WTC11 (cell line): ENCODE measurements around the gene LANCL2. TPM values are rescaled to one million over a fixed set of nuclear protein-coding genes. Genes with fewer than 3 reads are reported as not detected.

Source experiments
- ATAC-seq: fragments of 200-7000 bp; cut with Tn5 transposase; 2 replicates; pipeline ENCODE4 v1.10.0; 2021; ENCODE audit warnings: mild to moderate bottlenecking, moderate library complexity
- CTCF ChIA-PET: fragments of 300-600 bp; sonication (Branson Sonifier 250); formaldehyde crosslinking; loops from one replicate; lab custom pipeline; 2021; ENCODE audit warnings: antibody characterized with exemption; lab: Charles Lee
- POLR2A ChIA-PET: fragments of 350-600 bp; sonication (Branson Sonifier 250); formaldehyde crosslinking; loops from one replicate; lab custom pipeline; 2021; ENCODE audit warnings: antibody characterized with exemption; lab: Charles Lee
- DNase-seq: peaks from one replicate; pipeline ENCODE4 v3.0.0; 2021; ENCODE audit warnings: low spot score
- H3K27ac Mint-ChIP-seq: 2 replicates; pipeline ENCODE4 v1.8.0; 2021; ENCODE audit warnings: mixed read lengths
- H3K27me3 Mint-ChIP-seq: 2 replicates; pipeline ENCODE4 v1.8.0; 2021; ENCODE audit warnings: low read depth, mild to moderate bottlenecking, moderate library complexity, mixed read lengths
- H3K36me3 Mint-ChIP-seq: 2 replicates; pipeline ENCODE4 v1.8.0; 2021; ENCODE audit warnings: mixed read lengths
- H3K4me1 Mint-ChIP-seq: 2 replicates; pipeline ENCODE4 v1.8.0; 2022; ENCODE audit warnings: mixed read lengths
- H3K4me3 Mint-ChIP-seq: 2 replicates; pipeline ENCODE4 v1.8.0; 2021; ENCODE audit warnings: mild to moderate bottlenecking, moderate library complexity, mixed read lengths
- H3K9me3 Mint-ChIP-seq: 2 replicates; pipeline ENCODE4 v1.8.0; 2021; ENCODE audit warnings: mixed read lengths
- ATF6 ChIP-seq: sonication (generic); formaldehyde crosslinking; IDR thresholded peaks from 2 replicates; pipeline ENCODE4 v1.8.1; 2023; ENCODE audit warnings: mild to moderate bottlenecking, missing genetic modification reagents
- CREM ChIP-seq: sonication (generic); formaldehyde crosslinking; IDR thresholded peaks from 2 replicates; pipeline ENCODE4 v1.8.1; 2022; ENCODE audit warnings: mild to moderate bottlenecking, missing genetic modification reagents, moderate library complexity
- E2F5 ChIP-seq: sonication (generic); formaldehyde crosslinking; IDR thresholded peaks from 2 replicates; pipeline ENCODE4 v1.8.1; 2022; ENCODE audit warnings: mild to moderate bottlenecking, moderate library complexity, missing genetic modification reagents
- ESRRA ChIP-seq: sonication (generic); formaldehyde crosslinking; IDR thresholded peaks from 2 replicates; pipeline ENCODE4 v1.8.1; 2022; ENCODE audit warnings: mild to moderate bottlenecking, missing genetic modification reagents, borderline replicate concordance
- ETV6 ChIP-seq: sonication (generic); formaldehyde crosslinking; IDR thresholded peaks from 2 replicates; pipeline ENCODE4 v1.8.1; 2022; ENCODE audit warnings: mild to moderate bottlenecking, missing genetic modification reagents
- FOXJ3 ChIP-seq: sonication (generic); formaldehyde crosslinking; IDR thresholded peaks from 2 replicates; pipeline ENCODE4 v1.9.0; 2021; ENCODE audit warnings: missing genetic modification reagents, mild to moderate bottlenecking, borderline replicate concordance
- NFATC4 ChIP-seq: fragments of 250-450 bp; sonication (Bioruptor Pico); IDR thresholded peaks from 2 replicates; pipeline ENCODE4 v1.9.0; 2021; ENCODE audit warnings: mild to moderate bottlenecking
- NR2C2 ChIP-seq: sonication (generic); formaldehyde crosslinking; IDR thresholded peaks from 2 replicates; pipeline ENCODE4 v1.8.0; 2022; ENCODE audit warnings: mild to moderate bottlenecking, missing genetic modification reagents
- SMAD3 ChIP-seq: sonication (generic); formaldehyde crosslinking; IDR thresholded peaks from 2 replicates; pipeline ENCODE4 v1.8.0; 2022; ENCODE audit warnings: missing genetic modification reagents, mild to moderate bottlenecking, borderline replicate concordance
- TCF7 ChIP-seq: sonication (generic); formaldehyde crosslinking; IDR thresholded peaks from 2 replicates; pipeline ENCODE4 v1.8.0; 2022; ENCODE audit warnings: mild to moderate bottlenecking, low read depth, missing genetic modification reagents, moderate library complexity
- TEAD1 ChIP-seq: sonication (generic); formaldehyde crosslinking; IDR thresholded peaks from 2 replicates; pipeline ENCODE4 v1.8.0; 2022; ENCODE audit warnings: mild to moderate bottlenecking, missing genetic modification reagents
- USF2 ChIP-seq: sonication (generic); formaldehyde crosslinking; IDR thresholded peaks from 2 replicates; pipeline ENCODE4 v1.8.1; 2023; ENCODE audit warnings: mild to moderate bottlenecking, missing genetic modification reagents, moderate library complexity
- ZNF512 ChIP-seq: sonication (generic); formaldehyde crosslinking; IDR thresholded peaks from 2 replicates; pipeline ENCODE4 v1.8.1; 2022; ENCODE audit warnings: missing genetic modification reagents, borderline replicate concordance
- total RNA-seq: library from RNA; stranded (reverse); gene quantifications from 3 replicates; pipeline ENCODE4 v1.2.3, GENCODE V29; 2021
- TF ChIP-seq, protein P1 (sequence below): fragments of 250-450 bp; sonication (Bioruptor Pico); IDR thresholded peaks from 2 replicates; pipeline ENCODE4 v1.9.0; 2021; ENCODE audit warnings: mild to moderate bottlenecking, borderline replicate concordance
- TF ChIP-seq, protein P2 (sequence below): sonication (generic); formaldehyde crosslinking; IDR thresholded peaks from 2 replicates; pipeline ENCODE4 v1.8.1; 2023; ENCODE audit warnings: mild to moderate bottlenecking, missing genetic modification reagents, borderline replicate concordance

The LANCL2 gene
- total RNA-seq, 1 experiment from 2014 or later, result 13.2 TPM

DNA sequence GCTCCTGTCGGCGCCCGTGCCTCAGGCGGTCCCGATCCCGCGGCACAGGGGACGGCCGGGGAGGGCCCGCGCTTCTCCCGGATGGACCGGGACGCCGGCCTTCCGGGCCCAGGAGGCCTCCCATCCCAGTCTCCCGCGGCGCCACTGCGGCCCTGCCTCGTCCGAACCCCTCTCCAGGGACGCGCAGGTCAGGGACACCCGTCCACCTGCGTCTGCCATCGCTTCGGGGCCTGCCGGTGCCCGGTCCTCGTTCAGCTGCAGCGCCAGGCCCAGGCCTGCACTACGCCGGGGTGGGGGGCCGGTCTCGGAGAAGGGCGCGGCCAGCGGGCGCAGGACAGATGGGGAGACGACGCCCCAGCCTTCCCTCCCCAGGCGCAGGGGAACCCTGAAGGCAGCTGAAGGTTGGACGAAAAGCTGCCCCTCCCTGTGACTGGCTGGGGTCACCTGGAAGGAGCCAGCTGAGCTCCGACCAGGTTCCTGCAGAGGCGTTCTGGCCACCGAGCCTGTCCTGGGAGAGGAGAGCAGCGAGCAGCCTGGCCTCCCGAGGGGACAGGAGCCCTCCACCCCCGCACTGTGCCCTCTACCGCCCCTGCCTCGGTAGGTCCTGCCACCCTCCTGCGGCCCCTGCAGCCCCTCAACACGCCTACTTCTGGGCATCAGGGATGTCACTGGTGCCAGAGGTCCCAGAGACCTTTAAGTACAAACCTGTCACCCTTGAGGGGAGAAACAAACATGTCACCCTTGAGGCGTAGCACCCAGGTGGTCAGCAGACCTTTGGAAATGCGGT lies 84.3 kb downstream of the LANCL2 start:
- TF ChIP-seq, protein P1, sequence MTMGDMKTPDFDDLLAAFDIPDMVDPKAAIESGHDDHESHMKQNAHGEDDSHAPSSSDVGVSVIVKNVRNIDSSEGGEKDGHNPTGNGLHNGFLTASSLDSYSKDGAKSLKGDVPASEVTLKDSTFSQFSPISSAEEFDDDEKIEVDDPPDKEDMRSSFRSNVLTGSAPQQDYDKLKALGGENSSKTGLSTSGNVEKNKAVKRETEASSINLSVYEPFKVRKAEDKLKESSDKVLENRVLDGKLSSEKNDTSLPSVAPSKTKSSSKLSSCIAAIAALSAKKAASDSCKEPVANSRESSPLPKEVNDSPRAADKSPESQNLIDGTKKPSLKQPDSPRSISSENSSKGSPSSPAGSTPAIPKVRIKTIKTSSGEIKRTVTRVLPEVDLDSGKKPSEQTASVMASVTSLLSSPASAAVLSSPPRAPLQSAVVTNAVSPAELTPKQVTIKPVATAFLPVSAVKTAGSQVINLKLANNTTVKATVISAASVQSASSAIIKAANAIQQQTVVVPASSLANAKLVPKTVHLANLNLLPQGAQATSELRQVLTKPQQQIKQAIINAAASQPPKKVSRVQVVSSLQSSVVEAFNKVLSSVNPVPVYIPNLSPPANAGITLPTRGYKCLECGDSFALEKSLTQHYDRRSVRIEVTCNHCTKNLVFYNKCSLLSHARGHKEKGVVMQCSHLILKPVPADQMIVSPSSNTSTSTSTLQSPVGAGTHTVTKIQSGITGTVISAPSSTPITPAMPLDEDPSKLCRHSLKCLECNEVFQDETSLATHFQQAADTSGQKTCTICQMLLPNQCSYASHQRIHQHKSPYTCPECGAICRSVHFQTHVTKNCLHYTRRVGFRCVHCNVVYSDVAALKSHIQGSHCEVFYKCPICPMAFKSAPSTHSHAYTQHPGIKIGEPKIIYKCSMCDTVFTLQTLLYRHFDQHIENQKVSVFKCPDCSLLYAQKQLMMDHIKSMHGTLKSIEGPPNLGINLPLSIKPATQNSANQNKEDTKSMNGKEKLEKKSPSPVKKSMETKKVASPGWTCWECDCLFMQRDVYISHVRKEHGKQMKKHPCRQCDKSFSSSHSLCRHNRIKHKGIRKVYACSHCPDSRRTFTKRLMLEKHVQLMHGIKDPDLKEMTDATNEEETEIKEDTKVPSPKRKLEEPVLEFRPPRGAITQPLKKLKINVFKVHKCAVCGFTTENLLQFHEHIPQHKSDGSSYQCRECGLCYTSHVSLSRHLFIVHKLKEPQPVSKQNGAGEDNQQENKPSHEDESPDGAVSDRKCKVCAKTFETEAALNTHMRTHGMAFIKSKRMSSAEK (CRISPR knock-in tag), result no peak
- TF ChIP-seq ATF6 (no peak), NFATC4 (CRISPR knock-in tag) (no peak), ZNF512 (CRISPR knock-in tag) (no peak), TCF7 (CRISPR knock-in tag) (no peak), E2F5 (CRISPR knock-in tag) (no peak)
- TF ChIP-seq, protein P2, sequence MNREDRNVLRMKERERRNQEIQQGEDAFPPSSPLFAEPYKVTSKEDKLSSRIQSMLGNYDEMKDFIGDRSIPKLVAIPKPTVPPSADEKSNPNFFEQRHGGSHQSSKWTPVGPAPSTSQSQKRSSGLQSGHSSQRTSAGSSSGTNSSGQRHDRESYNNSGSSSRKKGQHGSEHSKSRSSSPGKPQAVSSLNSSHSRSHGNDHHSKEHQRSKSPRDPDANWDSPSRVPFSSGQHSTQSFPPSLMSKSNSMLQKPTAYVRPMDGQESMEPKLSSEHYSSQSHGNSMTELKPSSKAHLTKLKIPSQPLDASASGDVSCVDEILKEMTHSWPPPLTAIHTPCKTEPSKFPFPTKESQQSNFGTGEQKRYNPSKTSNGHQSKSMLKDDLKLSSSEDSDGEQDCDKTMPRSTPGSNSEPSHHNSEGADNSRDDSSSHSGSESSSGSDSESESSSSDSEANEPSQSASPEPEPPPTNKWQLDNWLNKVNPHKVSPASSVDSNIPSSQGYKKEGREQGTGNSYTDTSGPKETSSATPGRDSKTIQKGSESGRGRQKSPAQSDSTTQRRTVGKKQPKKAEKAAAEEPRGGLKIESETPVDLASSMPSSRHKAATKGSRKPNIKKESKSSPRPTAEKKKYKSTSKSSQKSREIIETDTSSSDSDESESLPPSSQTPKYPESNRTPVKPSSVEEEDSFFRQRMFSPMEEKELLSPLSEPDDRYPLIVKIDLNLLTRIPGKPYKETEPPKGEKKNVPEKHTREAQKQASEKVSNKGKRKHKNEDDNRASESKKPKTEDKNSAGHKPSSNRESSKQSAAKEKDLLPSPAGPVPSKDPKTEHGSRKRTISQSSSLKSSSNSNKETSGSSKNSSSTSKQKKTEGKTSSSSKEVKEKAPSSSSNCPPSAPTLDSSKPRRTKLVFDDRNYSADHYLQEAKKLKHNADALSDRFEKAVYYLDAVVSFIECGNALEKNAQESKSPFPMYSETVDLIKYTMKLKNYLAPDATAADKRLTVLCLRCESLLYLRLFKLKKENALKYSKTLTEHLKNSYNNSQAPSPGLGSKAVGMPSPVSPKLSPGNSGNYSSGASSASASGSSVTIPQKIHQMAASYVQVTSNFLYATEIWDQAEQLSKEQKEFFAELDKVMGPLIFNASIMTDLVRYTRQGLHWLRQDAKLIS (CRISPR knock-in tag), result no peak
- ATAC-seq (peak; percentile 72), DNase-seq (no peak)
- Mint-ChIP-seq H3K36me3 (no peaks in the 10 kb centered on the region), H3K4me3 (no peak overlapping the region), H3K27me3 (no peaks in the 10 kb centered on the region; the same call in 1 of the 2 replicates), H3K4me1 (no peaks in the 10 kb centered on the region), H3K9me3 (no peaks in the 10 kb centered on the region), H3K27ac (no peak overlapping the region)
- ChIA-PET CTCF (no interaction called here), POLR2A (no interaction called here)

DNA sequence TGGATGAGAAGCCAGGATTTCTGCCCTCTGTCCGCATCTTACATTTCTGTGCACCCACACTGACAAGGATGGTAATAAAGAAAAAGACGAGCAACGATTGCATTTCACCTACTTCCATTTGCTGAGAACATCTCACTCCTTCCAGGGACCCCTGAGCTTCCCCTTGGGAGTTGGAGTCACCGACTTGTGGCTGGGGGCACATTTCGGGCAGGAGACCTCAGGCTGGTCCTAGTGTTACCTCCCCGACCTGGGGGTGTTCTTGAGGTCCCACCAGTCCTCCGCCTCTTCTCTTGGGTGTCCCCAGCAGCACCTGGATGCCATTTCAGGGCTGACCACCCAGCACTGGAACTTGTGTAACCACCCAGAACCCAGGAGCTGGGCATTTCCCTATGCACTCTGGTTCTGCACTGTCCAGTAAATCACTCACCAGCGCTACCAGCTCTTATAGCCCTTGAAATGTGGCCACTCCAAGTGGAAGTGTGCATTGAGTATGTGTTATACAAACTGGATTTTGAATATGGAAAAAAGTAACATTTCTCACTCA lies 84.9 kb downstream of the LANCL2 start:
- ATAC-seq, result no peak
- no peak for TF ChIP-seq USF2 (CRISPR knock-in tag)
- TF ChIP-seq ESRRA (CRISPR knock-in tag), result no peak
- TF ChIP-seq TEAD1, result no peak
- TF ChIP-seq FOXJ3 (CRISPR knock-in tag), result no peak
- no peak for TF ChIP-seq E2F5 (CRISPR knock-in tag)
- no peak for TF ChIP-seq ETV6 (CRISPR knock-in tag)
- TF ChIP-seq NR2C2, result no peak
- no peak for TF ChIP-seq CREM
- no peak for TF ChIP-seq SMAD3 (CRISPR knock-in tag)

More for the DNA sequence above, 84.9 kb downstream of the LANCL2 start:
- Mint-ChIP-seq H3K36me3 (no peaks in the 10 kb centered on the region), H3K4me3 (no peak overlapping the region), H3K27ac (no peak overlapping the region), H3K4me1 (no peaks in the 10 kb centered on the region), H3K27me3 (no peaks in the 10 kb centered on the region; the same call in none of the 2 replicates), H3K9me3 (no peaks in the 10 kb centered on the region)
- DNase-seq, result no peak
- ChIA-PET POLR2A (no interaction called here), CTCF (no interaction called here)
